Hematopoietic multipotent progenitor cell treated with erythropoietin and hydrocortisone succinate and interleukin-3 and kit ligand, for 17 days (in vitro differentiated cells): ENCODE measurements around the gene CCDC60.
A peak's percentile ranks its signal among the peaks of the same experiment; 100 is the strongest.

ENCODE experiments used
- DNase-seq: peaks from one replicate; pipeline ENCODE4 v3.0.0-alpha.2; 2015; ENCODE audit warnings: low spot score

The CCDC60 gene

DNA sequence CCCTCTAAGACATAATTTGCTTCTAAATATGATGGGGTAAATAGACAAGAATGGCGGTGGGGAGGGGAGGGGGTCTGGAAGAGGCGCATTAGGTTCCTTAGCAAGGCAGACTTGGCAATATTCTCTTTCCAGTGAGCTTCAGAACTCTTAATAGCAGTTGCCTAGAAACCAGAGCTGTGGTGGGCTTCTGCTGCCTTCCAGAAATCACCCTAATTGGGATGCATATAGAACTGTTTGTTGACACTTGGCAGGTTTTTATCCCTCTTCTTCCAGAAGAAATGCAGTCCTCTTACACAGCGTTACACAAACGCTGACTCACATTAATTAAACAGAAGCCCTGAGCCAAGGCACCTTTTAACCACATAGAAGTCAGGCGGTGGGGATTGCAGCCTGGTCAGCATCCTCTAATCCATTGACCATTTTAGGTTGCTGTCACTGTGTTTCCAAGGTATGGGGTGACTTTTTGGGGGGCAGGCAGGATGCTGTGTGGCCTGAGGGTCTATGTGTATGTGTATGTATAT, 114.1 kb downstream of the CCDC60 start:
- DNase-seq = no peak

DNA sequence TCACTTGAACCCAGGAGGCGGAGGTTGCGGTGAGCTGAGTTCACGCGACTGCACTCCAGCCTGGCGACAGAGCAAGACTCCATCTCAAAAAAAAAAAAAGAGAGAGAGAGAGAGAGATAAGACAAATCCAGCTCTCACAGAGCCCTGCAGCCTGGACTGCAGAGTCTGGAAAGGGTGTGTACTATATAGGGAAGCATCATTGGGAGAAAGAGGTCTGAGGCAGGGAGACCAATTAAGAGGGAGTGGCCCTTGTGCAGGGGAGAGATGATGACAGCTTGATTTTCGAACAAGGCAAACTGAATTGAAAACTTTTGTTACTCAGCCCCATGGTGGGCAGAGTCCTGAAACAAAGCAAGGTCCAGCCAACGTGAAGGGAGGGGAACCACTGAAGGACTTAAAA, 116.2 kb downstream of the CCDC60 start:
- DNase-seq = no peak

DNA sequence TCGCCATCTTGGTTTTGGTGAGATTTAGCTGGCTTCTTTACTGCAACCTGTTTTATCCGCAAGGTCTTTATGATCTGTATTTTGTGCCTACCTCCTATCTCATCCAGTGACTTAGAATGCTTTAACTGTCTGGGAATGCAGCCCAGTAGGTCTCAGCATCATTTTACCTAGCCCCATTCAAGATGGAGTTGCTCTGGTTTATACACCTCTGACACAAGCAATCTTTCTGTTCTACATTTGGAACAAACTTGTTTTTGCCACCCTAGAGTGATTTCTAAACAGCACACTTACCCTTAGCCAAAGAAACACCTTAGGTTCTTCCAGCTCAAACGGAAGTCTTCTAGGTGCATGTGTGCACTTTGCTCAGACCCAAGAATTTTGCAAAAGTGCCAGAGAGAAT, 122.3 kb downstream of the CCDC60 start:
- DNase-seq = no peak

DNA sequence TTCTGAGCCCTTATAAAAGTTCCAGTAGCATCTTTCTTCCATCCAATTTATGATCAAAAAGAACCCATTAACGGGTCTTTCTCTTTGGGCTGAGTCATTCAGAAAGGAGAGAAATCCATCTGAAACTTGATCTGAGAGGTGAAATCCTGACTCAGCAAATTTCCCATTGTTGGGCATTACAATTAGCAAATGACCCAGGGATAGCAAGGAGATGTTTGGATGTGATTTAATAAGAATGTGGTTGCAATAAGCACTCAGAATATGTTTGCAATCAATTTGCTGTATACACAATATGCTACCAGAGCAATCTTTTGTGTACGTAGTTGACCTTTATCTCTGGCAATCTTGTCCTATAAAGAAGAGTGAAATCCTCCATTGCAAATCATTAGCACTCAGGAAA, 122.7 kb downstream of the CCDC60 start:
- no peak for DNase-seq

DNA sequence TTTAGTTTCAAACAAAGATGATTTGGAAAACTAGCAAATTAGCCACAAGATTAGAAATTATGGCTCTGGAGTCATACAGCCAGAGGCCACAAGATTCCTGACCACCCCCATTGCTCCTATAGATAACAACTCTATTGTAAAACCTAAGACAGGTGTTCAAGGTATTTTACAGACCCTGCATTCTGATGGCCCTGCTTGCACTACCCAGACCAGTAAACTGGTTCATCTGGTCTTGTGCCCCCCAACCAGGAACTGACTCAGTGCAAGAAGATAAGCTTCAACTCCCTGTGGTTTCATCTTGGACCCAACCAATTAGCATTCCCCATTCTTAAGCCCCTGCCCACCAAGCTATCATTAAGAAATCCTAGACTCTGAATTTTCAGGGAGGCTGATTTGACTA, 125.0 kb downstream of the CCDC60 start:
- no peak for DNase-seq

DNA sequence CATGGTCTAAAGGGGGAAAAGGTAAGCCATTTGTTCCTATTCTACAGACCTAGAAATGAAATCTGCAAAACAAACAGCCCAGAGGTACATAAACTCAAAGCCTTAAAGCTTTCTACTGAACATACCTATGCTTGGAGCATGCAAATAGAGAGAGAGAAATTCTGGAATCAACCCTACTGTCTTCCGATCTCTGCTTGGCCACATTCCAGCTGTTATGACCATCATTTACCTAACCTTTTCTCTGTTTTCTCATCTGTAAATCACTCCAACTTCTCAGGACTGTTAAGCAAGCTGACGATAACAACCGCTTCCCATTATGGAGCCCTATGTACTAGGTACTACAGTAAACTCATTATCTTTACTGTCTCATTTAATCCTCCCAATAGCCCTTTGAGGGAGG, 126.3 kb downstream of the CCDC60 start:
- DNase-seq = no peak

DNA sequence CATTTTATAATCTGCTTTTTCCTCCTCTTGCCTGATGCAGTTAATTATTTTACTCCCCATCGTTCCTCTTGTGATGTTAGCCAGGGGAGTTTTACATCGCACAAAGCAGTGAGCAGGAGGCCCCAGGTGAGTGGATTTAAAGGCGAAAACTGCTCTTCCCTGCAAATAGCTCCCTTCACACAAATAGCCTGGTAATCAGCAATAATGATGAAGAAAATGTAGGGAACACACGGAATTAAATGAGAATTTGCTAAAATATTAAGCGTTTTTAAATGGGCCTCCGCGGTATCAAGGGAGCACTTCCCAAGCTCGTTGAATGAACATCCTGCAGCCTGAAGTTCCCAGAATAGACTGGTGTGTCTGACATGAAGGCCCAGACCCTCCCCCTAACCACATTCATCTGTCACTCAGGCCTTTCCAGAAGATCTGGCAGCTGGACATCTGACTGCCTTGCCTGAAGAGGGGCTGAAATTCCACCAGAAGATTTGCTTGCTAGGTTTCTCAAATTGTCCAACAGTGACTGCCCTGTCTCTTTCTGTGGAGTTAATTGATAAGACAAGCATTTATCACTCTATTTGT, 127.2 kb downstream of the CCDC60 start:
- no peak for DNase-seq

DNA sequence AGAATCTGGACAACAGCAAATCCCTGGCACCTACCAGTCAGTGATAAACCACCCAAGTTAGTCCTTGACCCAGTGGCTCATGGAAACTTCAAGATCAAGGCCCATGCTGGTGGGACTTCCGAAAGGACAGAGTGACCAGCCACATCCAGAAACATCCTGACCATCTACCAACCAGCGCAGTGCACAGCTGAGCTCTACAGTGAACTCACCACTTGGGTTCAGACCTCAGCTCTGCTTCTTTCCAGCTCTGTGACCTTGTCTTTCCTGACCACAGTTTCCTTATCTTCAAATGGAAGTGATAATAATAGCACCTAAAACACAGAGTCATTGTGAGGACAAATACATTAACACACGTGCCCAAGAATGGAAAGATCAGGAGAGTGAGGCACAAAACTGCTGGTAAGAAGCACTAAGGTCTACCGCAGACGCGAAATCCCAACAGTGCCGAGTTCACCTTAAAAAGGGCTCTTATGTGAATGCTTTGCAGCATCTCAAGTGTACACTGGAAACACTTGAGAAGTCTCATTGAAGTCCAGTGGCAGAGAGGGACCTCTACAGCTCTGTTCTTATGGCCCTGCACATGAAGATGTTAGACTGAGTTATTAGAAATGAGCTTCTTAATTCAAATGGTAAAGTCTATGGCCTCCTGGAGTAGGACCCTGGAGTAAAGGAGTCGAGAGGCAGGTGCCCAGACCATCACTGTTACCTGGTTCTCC, 128.8 kb downstream of the CCDC60 start:
- no peak for DNase-seq

DNA sequence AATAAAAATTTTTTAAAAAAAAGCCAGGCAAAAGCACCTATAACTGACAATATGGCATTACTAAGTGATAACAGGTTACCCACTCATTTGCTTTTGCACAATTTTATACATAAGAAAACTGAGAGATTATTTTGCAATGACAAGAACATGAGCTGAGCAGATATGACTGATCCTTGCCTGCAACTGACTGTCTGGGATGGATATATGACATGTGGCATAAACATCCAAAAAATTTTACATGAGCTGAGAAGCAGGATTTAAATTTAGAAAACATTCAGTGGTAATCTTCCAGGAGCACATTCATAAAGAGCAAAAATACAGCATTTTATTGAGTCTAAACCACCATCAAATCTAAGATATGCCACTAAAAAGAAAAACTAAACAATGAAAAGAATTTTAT, 133.8 kb downstream of the CCDC60 start:
- DNase-seq = no peak

DNA sequence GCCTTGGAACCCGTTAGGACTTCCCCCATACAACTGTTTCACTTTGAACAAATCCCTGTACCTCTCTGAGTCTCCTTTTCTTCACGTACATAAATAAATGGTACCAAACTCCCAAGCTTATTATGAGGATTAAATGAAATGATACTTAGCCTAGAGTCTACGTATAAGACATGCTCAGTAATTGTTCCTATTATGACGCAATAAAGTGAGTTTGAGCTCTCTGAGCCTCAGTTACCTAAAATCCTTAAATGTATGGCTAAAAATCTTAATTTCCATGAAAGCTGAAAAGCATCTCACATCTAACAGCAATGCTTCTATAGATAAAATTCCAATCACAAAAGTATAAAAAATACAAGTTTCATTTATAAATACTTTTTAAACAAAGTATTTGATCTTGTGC, 141.1 kb downstream of the CCDC60 start:
- no peak for DNase-seq

DNA sequence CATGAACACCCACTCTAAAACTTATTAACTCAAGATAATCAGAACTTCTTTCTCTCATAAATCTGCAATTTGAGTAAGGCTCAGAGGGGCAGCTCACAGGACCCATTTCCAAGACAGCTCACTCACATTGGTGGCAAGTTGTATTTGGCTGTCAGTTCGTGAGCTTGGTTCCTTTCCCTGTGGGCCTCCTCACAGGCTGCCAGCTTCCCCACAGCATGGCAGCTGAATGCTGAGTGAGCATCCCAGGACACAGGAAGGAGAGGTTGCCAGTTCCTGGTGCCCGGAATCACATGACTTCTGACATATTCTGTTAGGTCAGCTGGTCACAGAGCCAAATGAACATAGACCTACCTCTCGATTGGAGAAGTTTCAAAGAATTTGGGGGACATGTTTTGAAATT, 142.4 kb downstream of the CCDC60 start:
- no peak for DNase-seq

DNA sequence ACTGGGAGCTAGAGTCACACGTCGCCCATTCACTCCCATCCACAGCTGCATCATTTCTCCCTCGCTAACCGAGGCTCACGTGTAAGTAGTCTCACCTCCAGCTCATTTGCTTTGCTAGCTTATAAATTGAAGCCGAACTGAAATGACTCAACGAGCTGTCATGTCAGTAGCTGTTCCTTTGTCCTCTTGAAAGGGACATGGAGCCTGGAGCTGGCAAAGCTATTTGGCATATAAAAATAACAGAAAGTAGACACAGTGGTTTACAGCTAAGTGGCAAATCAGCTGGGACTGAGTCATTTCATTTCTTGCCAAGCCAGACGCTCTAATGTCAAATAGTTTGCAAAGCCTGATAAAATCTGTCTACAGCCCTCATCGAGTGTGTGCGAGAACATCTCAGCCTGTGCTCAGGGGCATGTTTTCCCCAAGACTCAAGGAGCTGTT, 144.6 kb downstream of the CCDC60 start:
- no peak for DNase-seq

DNA sequence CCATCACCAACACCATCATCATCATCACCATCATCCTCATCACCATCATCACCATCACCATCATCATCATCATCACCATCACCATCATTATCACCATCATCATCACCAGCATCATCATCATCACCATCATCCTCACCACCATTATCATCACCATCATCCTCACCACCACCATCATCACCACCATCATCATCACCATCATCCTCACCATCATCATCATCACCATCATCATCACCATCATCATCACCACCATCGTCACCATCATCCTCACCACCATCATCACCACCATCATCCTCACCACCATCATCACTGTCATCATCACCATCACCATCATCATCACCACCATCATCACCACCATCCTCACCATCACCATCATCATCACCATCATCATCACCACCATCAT, 146.0 kb downstream of the CCDC60 start:
- no peak for DNase-seq

DNA sequence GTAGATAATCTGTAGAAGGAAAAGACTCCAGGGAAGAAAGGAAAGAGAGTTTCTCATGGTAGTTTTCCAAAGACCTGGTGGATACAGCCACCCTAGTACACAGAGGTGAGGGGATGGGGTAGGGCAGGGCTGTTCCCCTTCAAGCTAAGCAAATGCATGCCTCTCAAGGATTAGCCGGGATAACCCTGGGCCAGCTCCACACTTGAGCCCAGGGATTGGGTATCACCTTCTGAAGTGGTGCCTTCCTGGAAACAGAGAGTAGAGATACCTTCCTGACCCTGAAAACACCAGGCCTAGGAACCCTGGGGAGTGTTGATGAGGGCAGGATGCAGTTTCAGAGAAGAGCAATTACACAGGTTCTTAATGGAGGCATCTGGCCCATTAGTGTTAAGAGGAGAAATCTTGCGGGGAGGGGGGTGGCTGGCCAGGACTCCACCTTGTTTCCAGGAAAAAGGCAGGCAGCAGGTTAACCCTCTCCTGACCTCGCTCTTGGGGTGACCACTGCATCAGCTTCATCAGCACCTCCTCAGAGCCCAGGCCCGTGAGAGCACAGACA, 152.1 kb downstream of the CCDC60 start:
- DNase-seq = no peak

DNA sequence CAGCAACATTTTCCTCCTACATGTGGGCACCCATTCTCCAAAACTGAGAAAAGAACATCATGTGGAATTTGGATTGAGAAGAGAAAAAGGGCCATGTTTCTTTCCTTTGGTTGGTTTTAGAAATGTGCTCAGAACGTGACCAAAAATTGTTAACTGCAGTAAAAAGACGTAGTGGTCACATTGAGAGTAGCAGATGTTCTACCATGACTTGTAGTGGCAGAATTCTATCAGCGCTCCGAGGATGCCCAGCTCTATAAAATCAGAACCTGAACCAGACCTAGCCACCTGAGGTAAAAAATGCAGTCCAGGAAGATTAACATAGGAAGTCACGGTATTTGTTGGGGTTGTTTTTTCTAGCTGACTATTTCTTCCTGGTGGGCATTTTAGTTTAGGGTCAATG, 157.3 kb downstream of the CCDC60 start:
- no peak for DNase-seq

DNA sequence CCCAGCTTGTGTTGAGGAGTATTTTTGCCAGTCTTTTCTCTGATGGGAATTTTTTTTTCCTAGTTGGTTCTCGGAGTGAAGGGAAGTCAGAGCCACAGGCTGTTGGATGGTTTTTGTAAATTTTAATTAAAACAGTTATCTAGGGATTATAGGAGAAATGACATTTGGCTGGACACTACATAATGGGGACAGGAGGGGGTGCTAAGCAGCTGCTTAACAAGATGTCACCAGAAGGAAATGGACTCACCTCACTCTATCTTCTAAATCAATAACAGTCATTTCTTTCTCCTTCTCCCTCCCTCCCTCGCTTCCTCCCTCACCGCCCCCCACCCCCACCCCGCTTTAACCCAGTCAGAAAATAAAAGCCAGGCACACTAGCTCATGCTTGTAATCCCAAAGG, 165.7 kb downstream of the CCDC60 start:
- no peak for DNase-seq

DNA sequence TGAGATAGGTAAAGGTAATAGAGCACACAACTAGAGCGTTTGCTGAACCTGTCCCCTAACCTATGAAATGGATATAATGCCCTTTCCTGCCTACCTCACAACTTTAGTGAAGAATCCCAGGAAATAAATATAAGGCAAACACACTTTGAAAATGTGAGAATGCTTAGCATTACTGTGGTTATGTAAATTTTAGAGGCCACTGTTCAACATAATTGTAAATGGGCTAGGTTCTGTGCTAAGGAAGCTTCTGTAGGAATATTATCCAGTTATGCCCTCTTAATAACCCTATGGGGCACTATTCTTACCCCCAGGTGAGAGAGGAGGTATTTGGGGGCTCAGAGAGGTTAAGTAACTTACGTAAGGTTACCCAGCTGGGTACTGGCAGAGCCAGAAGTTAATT, 166.5 kb downstream of the CCDC60 start:
- no peak for DNase-seq

DNA sequence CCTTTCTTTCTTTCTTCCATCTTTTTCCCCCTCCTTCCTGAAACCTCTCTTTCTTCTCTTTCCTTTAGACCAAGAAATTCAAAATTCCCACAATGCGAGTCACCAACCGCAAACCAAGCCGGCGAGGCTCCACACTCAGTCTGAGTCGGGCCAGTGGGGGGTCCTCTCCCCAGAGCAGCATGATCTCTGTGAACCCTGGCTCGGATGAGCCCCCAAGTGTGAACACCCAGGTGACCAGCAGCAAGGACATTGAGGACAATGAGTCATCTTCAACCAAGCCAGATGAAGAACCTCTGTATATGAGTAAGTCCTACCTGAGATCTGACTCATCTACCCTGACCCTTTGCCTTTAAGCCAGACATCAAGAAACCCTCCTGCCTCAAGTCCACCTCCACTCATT, 170.5 kb downstream of the CCDC60 start:
- no peak for DNase-seq

DNA sequence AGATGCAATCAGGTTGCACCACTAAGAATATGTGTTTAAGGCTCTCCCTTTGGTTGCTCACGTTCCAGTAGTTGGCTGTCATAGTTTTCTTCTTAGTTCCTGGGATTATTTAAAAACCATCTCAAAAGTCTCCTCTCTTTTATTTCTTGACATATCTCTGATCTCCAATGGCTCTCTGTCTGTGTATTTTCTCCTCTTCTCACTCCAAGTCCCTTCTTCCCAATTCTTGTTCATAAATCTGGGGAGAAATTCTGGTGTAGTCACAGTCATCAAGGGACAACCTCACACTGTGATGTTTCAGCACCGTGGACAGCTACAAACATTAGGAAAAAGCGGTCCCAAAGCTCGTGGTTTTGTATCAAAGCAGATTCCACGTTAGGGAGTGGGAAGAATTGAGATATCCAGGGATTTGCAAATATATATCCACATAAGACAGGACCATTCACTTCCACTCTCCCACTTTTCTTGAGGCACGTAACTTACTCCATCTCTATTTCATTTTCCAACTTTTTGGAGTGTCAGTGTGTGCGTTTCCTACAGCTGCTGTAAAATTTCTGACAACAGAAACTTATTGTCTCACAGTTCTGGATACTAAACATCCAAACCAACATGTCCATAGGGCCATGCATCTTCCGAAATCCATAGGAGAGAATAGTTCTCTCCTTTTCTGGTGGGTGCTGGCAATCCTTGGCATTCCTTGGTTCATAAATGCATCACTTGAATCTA, 178.4 kb downstream of the CCDC60 start:
- DNase-seq = no peak

DNA sequence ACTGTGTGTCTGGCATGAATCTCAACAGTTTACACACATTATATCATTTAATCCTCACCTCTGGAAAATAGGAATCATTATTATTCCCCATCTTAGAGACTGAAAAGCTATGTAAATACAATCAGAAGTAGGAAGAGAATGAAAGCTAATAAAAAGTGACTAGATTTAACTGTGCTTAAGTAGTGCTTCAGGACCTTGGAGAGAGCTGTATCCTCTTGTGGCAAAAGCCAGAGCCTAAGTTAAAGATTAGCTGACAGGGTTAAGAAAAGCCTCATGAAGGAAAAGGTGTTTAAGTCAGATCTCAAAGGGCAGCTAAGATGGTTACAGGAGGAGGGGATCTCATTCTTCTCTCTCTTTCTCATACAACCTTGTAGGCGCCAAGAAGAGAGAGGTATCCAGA, 193.7 kb downstream of the CCDC60 start:
- DNase-seq = no peak

DNA sequence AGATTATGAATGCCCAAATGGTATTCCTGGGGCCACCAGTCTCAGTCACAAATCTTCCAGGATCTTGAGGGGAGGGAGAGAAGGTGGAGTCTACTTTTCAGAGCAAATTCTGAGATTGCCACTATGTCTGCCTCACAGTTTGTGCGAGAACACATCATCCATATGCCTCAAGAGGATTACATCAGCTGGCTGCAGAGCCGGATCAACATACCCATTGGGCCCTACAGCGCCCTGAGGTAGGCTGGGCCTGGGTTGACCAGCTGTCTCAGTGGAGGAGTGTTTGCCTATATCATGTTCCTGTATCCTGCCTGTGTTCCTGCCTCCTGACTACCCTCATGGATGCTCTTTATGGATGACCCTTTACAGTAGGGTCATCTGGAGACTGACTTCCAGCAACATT, 205.9 kb downstream of the CCDC60 start:
- DNase-seq = no peak

DNA sequence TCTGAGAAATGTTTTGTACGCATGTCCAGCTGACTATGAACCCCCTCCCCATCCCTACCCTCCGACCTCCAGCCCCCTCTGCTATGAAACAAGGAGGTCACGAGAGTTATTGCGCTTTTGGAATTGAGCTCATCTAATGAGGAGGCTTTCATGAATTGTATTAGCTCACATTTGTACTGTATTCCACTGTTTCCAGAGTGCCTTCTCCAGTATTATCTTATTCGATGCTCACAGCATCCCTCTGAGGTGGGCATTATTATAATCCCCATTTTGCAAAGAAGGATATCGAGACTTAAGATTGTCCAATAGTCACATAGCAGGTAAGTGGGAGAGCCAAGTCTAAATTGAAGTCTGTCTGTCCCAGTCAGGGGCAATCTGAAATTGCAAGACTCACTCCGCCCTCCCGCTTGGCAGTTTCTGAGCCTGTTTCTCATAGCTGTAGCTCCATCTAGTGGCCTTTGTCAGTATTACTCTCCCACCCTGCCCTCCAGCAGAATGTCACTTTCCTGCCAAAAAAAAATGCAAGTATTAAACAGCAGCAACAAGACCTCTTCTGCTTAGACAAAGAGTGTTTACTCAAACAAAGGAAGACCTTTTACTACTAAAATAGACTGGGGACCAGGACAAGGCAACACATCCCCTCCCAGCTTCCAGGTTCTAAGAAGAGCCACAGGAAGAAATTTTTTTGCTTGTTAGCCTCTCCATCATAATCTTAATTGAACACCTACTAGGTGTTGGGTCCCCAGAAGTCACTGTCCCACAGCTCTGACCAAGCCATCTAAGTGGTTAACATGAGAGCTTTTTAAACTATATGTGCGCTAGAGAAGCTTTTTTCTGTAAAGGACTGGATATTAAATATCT, 210.5 kb downstream of the CCDC60 start:
- DNase-seq = peak; percentile 66
